Stimulated activated CD4-positive, alpha-beta T cell treated with anti-CD3 and anti-CD28 coated beads, TNF-alpha, amount 100 ng/mL, for 1 hour (primary cell): Measurements from ENCODE around the gene ALKBH1.

Experiments
- DNase-seq, 3 donors: peaks; one replicate each; pipeline ENCODE4 v3.0.0-alpha.2; 2020; ENCODE audit warnings: low read depth in 3 of 3, low spot score in 1 of 3

ALKBH1 gene

GRCh38 chr14:77623201-77623600 is 84.6 kb downstream of the ALKBH1 start:
- no peak for DNase-seq
